NCI-H1930 (cell line): ENCODE data around the gene ARID1B.

Experiments used
- DNase-seq, 2 experiments: peaks; one replicate each; lab custom pipeline; 2025; lab: John Stamatoyannopoulos, UW

The ARID1B gene

DNA sequence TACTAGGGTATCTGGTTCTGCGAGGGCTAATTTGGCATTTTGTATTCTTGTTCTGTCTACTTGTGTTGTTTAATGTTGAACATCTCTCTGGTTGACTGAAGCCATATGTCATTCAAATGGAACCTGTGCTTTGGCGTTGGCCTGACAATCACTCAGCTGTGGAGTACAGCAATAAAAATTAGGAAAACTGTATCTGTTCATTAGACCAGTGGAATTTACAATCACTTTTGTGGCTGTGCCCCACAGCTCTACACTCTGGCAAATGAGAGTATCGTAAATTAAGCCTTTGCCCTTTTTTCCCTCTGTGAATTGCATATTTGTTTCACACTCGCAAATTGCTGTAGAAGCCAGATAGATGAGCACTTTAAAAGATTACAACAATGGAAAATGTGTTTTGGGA is 102.0 kb downstream of the ARID1B start:
- DNase-seq = no peak

DNA sequence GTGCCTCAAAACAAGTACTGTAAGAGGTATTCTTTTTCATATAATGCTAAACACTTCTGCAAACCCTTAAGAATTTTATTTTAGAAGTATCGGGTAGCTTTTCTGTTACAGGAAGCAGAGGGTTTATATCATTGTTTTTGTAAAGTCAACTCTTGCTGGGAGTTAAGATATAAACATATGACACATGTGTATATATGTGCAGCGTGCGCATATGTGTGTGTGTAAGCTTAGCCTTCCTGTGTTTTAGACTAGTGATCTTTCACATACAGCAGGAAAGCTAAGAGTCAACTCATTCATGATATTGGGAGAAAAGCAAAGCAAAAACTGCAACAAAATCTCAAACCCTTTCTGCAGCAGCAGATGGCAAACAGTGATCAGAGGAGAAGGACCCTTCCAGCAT is 102.4 kb downstream of the ARID1B start:
- DNase-seq = no peak

DNA sequence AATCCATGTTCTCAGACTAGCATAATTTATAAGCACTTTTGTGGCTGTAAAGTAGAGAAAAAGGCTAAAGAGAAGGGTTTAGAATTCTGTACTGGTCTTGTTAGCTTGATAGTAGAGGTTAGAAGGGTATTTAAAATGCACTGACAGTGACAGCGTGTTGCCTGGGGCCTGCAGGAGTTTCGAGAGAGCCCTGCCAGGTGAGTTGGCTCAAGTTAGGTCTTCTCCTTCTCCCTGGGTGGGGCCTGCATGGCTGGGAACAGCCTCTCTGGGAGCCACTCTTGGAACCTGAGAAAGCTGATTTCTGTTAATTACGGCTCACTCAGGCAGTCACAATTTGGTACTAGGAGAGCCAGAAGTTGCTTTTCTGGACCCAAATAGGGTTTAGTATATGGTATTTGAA is 103.7 kb downstream of the ARID1B start:
- DNase-seq = no peak

DNA sequence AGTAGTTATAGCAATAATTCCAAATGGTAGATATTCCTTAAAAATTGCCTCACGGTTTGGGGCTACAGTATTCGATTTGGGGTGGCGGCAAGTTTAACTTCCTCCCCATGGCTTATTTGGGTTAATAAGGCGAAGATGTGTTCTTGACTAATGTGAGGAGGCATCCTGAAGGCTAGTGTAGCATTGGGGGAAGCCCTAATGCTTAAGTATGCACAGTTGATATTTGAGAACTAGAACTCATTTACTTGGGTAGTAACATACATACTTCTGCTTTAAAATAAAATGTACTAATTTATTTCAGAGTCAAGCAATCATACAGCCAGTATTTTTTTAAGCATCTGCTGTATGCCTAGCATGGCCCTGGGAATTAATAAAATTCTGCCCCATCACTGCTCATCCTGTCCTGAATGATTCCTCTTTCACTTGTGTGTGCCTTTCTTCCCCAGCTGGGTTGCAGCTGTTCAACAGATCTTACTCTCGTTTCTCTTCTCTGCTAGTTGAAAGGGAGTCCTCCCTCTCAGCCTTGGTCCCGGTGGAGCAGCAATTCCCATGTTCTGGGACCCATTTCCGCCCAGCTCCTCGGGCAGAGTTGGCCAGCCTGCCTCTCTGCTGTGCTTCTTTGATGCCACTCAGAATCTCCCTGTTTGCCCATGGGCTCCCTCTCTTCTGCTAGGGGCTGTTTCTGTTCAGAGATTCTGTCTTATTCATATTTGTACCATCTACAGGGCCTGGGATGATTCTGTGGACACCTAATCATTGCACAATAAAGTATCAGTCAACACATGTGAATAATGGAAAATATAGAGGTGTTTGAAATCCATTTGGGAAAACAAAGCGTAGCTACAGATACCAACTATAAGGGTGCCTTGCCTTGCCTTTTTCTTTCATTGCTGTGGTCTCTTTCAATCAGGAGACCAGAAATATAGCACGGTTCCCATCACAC is 104.8 kb downstream of the ARID1B start:
- no peak for DNase-seq

DNA sequence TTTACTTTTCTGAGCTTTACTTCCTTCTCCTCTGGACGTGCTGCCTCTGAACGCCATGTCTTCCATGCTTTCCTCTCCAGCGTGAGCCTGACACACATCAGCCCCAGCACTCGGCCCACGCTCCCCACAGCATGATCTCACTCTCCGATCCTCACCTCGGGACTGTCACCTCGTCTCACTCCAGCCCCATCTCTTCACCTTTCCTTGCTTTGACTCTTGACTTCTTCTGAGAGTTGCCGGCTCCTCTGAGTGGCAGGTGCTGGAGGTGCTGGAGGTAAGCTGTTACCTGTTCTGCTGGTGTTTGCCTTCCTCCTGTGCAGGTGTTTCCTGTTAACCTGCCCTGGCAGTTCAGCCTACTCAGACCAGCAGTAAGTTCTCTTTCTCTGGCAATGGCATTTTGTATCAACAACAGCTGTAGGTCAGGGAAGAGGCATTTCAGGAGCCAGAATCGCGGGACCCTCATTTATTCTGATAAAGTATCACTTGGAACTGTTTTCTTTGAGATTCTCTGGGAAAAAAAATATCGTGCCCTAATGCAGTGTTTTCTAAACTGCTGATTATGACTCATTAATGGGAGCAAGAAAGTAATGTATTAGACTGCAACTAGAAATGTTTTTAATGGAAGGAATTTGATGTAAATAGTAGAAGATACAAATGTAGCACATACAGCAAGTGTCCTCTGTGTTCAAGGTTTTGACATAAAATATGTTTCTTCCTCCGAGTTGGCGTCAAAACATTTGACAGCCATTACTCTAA is 106.5 kb downstream of the ARID1B start:
- DNase-seq = no peak

DNA sequence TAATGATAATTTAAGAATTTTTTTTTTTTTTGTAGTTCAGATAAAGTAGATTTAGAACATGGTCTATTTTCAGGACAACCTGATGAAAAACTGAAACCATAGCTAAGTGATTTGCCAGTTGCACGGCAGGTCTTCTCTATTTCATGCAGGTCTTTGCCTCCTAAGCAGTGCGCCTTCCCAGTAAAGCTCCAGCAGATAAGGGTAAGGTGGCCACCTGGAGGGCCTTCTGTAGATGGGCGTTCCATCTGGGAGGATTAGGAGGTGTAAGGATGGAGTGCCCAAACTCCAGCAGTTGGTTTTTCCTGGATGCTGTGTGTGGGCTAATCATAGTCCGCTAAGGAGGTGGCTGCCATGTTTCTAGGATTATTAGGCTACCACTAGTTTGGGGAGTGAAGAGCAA is 107.1 kb downstream of the ARID1B start:
- DNase-seq = no peak

DNA sequence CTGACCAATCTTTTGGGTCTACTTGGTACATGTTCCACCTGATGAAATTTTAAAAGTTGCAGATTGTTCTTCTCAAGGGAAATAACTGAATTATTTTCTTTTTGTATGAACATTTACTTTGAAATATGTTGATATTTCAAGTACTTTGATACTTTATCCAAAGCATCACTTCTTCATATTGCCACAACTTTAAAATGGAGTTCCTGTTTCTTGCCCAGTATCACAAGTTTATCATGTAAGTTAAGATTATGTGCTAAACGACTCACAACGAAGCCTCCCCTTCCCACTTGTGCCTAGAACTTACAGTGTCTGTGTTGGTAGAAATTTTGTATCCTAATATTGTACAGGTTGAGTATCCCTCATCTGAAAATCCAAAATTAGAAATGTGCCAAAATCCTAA is 108.4 kb downstream of the ARID1B start:
- DNase-seq = no peak

DNA sequence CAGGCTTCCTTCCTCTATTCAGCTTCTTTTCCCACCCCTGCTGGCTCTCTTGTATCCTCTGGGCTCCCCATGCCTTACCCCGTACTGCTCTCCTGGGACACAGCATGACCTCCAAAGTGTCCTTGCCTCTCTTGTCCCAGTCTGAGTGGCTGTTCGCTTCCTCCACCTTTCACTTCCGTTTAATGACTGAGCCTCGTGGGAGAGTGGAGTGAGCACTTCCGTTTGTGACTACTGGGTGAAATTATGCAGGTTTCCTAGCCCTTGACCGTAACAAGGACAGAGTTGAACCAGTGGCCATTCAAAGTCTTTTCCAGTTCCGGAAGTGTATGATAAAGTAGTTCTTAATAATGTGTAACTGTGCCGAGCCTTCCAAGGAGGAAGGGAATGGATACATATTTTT is 109.2 kb downstream of the ARID1B start:
- DNase-seq = no peak

DNA sequence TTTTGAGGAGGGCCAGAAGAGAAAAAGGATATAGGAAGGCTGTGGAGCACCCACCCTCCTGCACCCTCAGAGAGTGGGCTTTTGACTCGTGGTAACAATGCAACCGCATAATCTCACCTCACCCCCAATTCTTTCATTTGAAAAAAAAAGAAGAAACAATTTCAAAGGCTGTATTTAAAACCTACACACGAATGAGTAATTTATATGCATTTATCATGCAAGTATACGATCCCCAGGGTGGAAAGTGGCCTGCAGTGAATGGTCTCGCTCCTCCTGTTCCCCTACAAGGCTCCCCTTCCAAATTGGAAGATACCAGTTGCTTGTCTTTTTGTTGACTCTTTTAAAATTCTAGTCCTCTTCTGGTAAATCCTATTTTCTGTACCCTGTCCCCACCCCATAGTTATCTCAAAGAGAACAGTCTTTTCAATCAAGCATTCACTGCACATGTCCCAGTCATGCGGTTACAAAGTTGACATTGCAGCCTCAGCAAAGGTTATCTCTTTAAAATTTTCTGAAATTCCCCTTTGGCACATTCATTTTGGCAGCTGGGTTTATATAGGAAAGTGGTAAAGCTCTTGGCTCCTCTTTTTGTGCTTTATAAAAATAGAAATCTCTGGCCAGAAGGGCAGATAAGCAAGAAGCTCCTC is 110.6 kb downstream of the ARID1B start:
- no peak for DNase-seq

DNA sequence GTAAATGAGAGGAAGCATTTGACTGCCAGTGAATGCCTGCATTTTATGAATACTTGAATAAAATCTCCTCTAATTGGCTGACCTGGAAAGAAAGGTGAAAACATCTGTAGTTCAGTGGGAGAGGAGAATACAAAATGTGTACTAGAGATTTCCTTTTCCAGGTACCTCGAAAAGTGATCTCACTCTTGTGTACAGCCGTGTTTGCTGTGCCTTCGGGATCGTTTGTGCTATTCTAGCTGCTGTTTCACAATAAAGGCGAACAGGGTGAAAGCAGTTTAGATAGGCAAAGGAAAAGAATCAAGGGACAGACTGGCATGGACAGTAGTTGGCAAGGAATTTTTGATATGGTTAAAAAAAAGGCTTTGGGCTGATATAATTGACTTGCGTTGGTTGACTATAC is 112.3 kb downstream of the ARID1B start:
- no peak for DNase-seq

DNA sequence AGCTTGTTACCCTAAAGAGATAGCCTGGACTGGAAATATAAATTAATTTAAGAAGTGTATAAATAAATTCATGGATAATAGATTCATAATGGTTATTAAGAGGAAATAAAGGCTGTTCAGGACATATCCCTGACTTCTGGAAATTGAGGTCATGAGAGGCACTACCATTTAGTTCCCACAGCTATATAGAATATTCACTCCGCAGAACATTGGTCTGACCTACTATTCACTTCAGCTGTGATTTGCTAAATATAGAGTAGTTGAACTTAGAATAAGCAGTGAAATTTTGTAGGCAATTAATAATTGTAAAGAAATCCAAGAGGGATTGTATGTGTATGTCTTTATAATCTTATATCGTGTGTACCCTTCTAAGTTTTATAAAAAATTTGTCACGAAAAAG is 112.8 kb downstream of the ARID1B start:
- DNase-seq = no peak

DNA sequence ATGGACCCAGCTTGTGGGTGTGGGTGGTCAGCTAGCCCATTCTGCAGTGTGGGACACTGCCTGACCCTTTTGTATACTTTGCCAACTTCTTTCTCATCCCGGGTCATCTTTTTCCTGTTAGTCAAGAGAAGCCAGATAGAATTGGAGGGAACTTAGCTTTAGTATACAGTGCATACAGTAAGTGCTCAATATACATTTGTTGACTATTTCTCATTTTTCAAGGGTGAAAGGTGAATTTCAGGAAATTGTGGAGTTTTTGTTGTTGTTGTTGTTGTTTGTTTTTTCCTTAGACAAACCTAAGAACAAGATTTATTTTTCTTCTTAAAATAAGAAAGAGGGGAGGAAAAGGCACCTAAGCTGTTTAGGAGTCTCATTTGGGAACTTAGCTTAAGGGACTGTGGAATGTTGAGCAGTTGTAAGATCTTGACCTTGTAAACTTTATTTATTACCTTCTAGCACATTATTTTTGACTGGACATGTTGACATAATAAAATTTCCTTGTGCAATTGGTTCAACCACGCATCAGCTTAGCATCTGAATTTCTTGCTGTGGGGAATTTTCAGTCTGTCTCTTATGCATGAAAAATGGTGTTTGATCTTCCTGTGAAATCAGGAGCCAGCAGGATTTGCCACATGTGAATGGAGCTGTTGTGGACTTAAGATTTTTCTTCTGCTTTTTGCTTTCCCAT is 113.6 kb downstream of the ARID1B start:
- DNase-seq = no peak

DNA sequence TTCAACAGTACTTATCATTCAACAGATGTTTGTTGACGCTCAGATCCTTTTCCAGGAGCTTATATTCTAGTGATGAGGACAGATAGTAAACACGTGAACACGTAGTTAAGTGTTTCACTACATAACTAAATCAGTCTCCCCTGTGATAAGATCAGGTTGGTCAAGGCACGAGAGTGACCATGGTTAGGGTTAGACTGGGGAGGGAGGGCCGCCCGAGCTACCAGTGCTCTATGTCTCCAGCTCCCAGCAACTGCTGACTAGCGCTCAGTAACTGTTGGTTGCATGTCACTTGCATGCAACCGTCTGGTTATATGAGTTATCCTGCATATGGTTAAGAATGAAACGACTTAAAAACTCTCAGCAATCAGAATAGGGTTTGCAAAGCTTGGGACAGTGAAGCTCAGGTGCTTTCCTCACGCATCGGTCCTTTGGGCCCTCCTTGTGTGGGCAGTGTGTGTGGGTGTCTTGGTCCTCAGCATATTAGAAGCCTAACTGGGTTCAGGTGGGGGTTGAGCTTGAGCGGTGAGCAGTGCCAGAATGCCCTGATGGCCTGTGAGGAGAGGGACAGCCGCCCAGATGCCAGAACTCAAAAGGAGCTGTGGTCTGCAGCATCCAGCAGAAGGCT is 120.8 kb downstream of the ARID1B start:
- no peak for DNase-seq

DNA sequence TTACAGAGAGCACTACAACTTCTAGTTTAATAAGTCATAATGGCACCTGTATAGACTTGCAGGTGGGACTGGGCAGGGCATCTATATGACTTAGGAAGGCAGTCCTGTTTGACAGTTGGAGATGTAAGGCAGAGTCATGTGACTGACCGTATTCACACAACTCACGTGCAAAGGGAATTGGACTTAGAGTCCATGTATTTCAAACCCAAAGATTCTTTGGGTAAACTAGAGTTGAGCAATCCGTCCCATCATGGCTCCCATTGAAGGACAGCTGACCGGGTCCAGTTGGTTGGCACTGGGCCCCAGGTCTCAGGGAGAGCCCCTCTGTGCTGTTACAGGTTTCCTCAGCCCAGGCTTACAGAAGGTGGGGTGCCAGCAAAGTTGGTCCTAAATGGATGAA is 121.9 kb downstream of the ARID1B start:
- DNase-seq = no peak

DNA sequence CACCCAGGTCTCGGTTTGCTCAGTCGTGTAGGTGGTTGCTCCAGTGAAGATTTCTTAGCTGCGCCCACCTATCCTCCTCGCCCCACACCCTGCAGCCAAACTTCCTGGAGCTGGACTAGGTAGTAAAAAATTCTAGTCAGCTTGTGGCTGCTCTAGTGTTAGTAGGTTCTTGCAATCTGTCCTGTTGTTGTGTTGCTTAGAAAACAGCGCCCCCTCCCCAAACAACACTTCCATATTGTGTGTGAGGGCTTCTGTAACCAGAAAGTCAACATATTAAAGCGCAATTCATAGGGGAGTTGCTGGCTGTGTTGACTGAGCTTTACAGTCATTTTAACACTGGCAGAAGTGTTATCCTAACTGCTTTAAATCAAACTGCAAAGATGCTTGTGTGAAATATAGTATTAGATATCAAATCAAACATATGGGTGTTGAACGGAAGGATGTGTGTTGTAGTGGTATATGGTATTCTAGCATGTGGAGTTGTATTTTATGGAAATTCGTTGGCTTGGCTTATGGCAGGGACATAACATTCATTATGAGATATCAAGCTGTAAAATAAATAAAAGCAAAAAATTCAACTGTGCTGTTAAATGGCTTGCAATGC is 122.5 kb downstream of the ARID1B start:
- no peak for DNase-seq

DNA sequence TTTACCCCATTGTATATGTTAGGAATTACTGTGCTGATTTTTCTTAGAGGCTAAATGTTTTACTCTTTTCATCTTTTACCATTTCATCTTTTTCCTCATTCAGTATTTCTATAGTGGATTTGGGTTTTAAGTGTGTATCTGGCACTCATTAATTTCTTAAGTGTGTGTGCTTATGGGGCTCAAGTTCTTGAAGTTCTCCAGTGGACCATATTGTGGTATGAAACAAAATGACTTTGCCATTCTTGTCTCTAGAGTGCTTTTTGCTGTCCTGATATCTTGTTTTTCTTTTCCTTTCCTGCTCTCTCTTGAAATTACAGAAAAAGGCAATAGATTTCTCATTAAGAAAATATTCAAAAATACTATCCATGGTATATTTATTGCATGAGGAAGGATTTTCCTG is 123.1 kb downstream of the ARID1B start:
- DNase-seq = no peak

DNA sequence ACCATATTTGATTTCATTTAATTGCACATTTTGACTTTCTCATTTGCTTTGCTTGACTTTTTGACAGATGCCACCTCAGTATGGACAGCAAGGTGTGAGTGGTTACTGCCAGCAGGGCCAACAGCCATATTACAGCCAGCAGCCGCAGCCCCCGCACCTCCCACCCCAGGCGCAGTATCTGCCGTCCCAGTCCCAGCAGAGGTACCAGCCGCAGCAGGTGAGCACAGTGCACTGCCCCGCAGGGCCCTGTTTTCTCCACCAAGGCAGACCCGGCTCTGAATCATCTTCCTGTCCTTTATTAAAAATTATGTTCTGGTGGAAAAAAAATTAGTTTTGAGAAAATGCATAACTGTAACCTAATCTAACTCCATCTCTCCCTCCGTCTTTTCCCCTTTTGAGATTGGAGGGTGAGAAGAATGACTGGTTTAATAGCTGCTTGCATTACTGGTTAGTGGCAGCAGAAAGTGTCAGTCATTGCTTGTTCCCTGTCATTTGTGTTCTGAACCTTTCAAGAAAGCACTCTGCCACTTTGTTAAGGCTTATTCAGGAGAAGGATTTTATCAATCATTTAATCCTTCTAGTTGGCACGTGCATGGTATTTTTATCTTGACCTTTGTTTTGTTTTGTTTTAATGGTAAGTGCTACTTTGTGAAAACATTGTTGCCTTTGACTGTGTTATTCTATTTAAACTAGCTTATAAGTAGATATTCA is 124.3 kb downstream of the ARID1B start:
- DNase-seq = no peak

DNA sequence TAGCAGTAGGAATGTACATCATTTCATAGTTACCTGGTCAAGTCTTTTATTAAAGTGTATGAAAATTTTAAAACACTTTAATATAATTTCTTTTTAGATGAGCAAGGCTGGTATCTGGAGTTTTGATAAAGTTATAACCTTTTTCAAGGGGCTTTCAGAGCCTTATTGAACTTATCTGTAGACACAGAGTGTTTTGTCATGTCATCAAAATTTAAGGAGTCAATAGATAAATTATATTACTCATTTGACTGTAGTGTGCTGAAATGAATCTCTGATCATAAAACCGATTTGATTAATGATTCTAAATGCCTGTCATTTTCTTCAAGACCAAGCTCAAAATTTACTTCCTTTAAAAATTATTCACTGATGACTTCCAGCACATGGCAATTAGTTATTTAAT is 125.6 kb downstream of the ARID1B start:
- DNase-seq = no peak

DNA sequence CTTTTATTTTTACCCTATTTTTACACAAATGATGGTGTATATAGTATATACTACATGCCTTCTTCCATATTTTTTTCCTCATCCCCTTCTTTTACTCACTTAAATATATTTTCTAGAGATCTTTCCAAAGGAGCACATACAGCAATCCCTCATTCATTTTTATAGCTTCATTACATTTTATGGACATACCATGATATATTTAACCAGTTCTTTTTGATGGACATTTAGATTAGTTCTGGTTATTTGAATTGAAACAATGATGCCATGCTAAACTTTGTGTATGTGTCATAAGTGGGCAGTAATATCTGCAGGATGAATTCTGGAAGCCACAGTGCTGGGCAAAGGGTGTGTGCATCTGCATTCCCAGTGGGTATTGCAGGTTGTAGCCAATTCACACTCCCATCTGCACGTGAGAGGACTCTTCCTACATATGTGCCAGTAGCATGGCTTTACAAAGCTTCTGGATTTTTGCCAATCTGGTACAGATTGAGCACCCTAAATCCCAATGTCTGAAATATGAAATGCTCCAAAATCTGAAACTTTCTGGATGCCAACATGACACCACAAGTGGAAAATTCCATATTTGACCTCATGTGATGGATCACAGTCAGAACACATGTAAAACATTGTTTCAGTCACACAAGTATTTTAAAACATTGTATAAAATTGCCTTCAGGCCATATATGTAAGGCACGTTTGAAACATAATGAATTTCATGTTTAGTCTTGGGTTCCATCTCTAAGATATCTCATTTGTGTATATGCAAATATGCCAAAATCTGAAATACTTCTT is 127.2 kb downstream of the ARID1B start:
- no peak for DNase-seq

DNA sequence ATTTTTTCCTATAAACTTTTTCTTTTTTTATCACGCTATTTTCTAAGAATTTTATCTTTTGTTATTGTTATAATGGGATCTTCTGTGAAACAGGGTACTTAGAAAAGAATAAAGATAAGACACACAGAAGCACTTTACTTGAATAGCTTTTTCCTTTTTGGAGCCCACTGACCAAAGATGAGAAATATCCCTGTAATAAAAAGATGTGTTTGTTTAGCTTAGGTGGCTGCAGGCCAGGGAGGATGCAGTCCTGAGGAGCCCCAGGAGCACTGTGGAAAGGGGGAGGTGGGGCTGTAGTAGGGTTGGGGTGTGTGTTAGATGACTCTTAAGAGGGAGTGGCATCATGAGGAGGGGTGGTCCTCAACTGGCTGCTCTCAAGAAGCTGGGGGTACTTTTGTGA is 128.6 kb downstream of the ARID1B start:
- no peak for DNase-seq
